PC-9 (cell line): ENCODE results near the gene SIK2. TPM values are rescaled to one million over a fixed set of nuclear protein-coding genes. Genes with fewer than 3 reads are reported as not detected.
A peak's percentile ranks its signal among the peaks of the same experiment; 100 is the strongest.

Experiments
- BruUV-seq: library from RNA; stranded (reverse); fragments of 400-500 nt; replicated peaks from 2 replicates; lab custom pipeline; 2021; lab: Mats Ljungman, UMichigan
- CTCF ChIA-PET: fragments of 300-600 bp; sonication (Branson Sonifier 250); formaldehyde crosslinking; loops from one replicate; lab custom pipeline; 2022; ENCODE audit warnings: antibody characterized with exemption; lab: Charles Lee
- POLR2A ChIA-PET: fragments of 300-600 bp; sonication (Branson Sonifier 250); formaldehyde crosslinking; loops from one replicate; lab custom pipeline; 2022; ENCODE audit warnings: antibody characterized with exemption; ENCODE audit not compliant: unreplicated experiment; lab: Charles Lee
- DNase-seq, 2 experiments: peaks; one replicate each; pipeline versions ENCODE4 v3.0.0 to v3.0.0-alpha.2; 2015 to 2022; ENCODE audit warnings: mixed read lengths in 1 of 2
- H2AFZ ChIP-seq: fragments of 200-600 bp; sonication (generic); 2 replicates; pipeline ENCODE4 v1.8.1; 2017; ENCODE audit warnings: antibody characterized with exemption
- H3F3A ChIP-seq: fragments of 200-600 bp; sonication (generic); 2 replicates; pipeline ENCODE4 v1.8.1; 2017; ENCODE audit warnings: antibody characterized with exemption, mild to moderate bottlenecking, low read depth; ENCODE audit not compliant: insufficient read depth
- H3K27ac ChIP-seq: fragments of 200-600 bp; sonication (generic); 2 replicates; pipeline ENCODE4 v1.6.1; 2016; ENCODE audit warnings: mixed run types
- H3K27me3 ChIP-seq: fragments of 200-600 bp; sonication (generic); 2 replicates; pipeline ENCODE4 v1.6.1; 2016; ENCODE audit warnings: low read depth, mixed run types; ENCODE audit not compliant: insufficient read depth
- H3K36me3 ChIP-seq: fragments of 200-600 bp; sonication (generic); 2 replicates; pipeline ENCODE4 v1.6.1; 2016; ENCODE audit warnings: low read depth, mixed run types
- H3K4me1 ChIP-seq: fragments of 200-600 bp; sonication (generic); replicated peaks from 2 replicates; pipeline ENCODE4 v1.6.1; 2016; ENCODE audit warnings: mixed run types; ENCODE audit not compliant: insufficient read depth
- H3K4me2 ChIP-seq: fragments of 200-600 bp; sonication (generic); 2 replicates; pipeline ENCODE4 v1.6.1; 2017; ENCODE audit warnings: mixed run types
- H3K4me3 ChIP-seq: fragments of 200-600 bp; sonication (generic); 2 replicates; pipeline ENCODE4 v1.6.1; 2016; ENCODE audit warnings: mixed run types
- H3K79me2 ChIP-seq: fragments of 200-600 bp; sonication (generic); 2 replicates; pipeline ENCODE4 v1.6.1; 2017; ENCODE audit warnings: low read depth, mixed run types
- H3K9me2 ChIP-seq: fragments of 200-600 bp; sonication (generic); 2 replicates; pipeline ENCODE4 v1.8.1; 2017; ENCODE audit warnings: mild to moderate bottlenecking; ENCODE audit not compliant: insufficient read depth
- H3K9me3 ChIP-seq: fragments of 200-600 bp; sonication (generic); 2 replicates; pipeline ENCODE4 v1.8.1; 2016; ENCODE audit warnings: low read depth; ENCODE audit not compliant: insufficient read depth
- H4K20me1 ChIP-seq: fragments of 200-600 bp; sonication (generic); 2 replicates; pipeline ENCODE4 v1.8.1; 2017; ENCODE audit not compliant: insufficient read depth
- EZH2 ChIP-seq: fragments of 200-600 bp; sonication (generic); IDR thresholded peaks from 2 replicates; pipeline ENCODE4 v1.8.0; 2017; ENCODE audit warnings: antibody characterized with exemption, low read depth
- intact Hi-C: fragments of 100-400 bp; cut with micrococcal nuclease; formaldehyde crosslinking; loops from one replicate; pipeline ENCODE4 v1.10.0; 2022; ENCODE audit not compliant: unreplicated experiment
- total RNA-seq: library from RNA; stranded (reverse); gene quantifications from 2 replicates; pipeline ENCODE4 v1.2.3, GENCODE V29; 2021
- TF ChIP-seq, protein P1 (sequence below): fragments of 200-600 bp; sonication (generic); conservative IDR thresholded peaks from 2 replicates; pipeline ENCODE4 v1.6.1; 2017; ENCODE audit warnings: mixed run types, antibody characterized with exemption, mild to moderate bottlenecking, moderate library complexity

SIK2 gene
- total RNA-seq, 1 experiment from 2014 or later = 16.2 TPM

DNA sequence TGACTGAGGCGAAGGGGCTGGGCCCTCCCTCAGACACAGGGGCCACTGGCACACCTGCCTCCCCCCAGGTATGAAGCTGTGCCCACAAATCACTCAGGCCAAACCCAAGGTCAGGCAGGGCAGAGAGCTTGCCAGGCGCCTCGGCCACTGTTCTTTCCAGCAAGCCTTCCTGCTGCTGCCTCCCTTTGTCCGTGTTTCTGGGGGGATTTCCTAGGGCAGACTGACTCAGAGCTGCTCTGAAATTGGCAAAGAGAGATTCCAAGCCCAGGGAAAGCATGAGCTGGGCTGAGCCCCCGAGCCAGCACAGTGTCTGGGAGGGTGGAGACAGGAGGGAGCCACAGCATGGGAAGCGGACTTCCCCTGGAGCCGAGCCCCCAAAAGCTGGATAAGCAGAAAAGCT, 130.8 kb downstream of the SIK2 start:
- CTCF ChIA-PET = no interaction called here
- H3K4me1 ChIP-seq = peaks cover 34% of the 10 kb centered on the region
- H3K9me2 ChIP-seq = no peaks in the 10 kb centered on the region
- H3K9me3 ChIP-seq = no peaks in the 10 kb centered on the region
- no peak overlapping the region for H3K4me2 ChIP-seq
- no peak overlapping the region for H3K27ac ChIP-seq
- H4K20me1 ChIP-seq = no peaks in the 10 kb centered on the region
- TF ChIP-seq, protein P1, sequence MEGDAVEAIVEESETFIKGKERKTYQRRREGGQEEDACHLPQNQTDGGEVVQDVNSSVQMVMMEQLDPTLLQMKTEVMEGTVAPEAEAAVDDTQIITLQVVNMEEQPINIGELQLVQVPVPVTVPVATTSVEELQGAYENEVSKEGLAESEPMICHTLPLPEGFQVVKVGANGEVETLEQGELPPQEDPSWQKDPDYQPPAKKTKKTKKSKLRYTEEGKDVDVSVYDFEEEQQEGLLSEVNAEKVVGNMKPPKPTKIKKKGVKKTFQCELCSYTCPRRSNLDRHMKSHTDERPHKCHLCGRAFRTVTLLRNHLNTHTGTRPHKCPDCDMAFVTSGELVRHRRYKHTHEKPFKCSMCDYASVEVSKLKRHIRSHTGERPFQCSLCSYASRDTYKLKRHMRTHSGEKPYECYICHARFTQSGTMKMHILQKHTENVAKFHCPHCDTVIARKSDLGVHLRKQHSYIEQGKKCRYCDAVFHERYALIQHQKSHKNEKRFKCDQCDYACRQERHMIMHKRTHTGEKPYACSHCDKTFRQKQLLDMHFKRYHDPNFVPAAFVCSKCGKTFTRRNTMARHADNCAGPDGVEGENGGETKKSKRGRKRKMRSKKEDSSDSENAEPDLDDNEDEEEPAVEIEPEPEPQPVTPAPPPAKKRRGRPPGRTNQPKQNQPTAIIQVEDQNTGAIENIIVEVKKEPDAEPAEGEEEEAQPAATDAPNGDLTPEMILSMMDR = no peak
- TF ChIP-seq EZH2 = no peak
- H3F3A ChIP-seq = peaks cover 24% of the 10 kb centered on the region
- no peak for DNase-seq
- no peaks in the 10 kb centered on the region for H3K36me3 ChIP-seq
- intact Hi-C loops = no loop called here
- no TSS peak for BruUV-seq
- no peaks in the 10 kb centered on the region for H3K79me2 ChIP-seq
- H2AFZ ChIP-seq = no peak overlapping the region
- H3K27me3 ChIP-seq = no peaks in the 10 kb centered on the region
- POLR2A ChIA-PET = interaction anchor here (0.6 kb wide), 1 partner anchor 567 kb away, joined by 4 read pairs; no protein-coding TSS in a partner anchor
- H3K4me3 ChIP-seq = no peak overlapping the region

DNA sequence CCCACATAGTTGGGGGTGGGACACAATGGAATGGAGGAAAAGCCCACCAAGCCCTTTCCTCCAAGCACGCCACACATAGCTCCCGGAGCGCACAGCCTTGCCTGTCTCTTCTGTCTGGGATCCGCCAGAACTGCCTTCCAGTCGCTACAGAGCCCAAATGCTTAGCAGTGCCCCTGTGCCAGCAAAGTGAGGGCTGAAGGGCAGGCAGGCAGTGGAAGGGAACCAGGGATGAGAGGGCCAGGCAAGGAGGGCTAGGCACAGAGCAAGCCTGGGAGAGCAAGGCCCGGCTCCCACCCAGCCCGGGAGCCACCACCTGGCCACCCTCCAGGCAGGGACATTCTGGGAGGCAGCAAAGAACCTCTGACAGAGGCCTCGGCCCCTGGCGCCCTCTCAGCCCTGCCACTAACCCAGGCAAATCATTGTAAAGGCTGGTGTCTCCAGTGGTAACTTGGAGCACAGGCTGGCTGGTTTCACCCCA, 131.4 kb downstream of the SIK2 start:
- no peaks in the 10 kb centered on the region for H4K20me1 ChIP-seq
- no peak overlapping the region for H3K27ac ChIP-seq
- H3K79me2 ChIP-seq = no peaks in the 10 kb centered on the region
- POLR2A ChIA-PET = interaction anchor here (0.6 kb wide), 1 partner anchor 566 kb away, joined by 4 read pairs; no protein-coding TSS in a partner anchor
- H3F3A ChIP-seq = peaks cover 24% of the 10 kb centered on the region
- H3K27me3 ChIP-seq = no peaks in the 10 kb centered on the region
- no peak for TF ChIP-seq EZH2
- TF ChIP-seq, protein P1 = no peak
- intact Hi-C loops = no loop called here
- H2AFZ ChIP-seq = no peak overlapping the region
- peaks cover 34% of the 10 kb centered on the region for H3K4me1 ChIP-seq
- H3K4me3 ChIP-seq = no peak overlapping the region
- H3K4me2 ChIP-seq = no peak overlapping the region
- CTCF ChIA-PET = no interaction called here
- DNase-seq = no peak
- no peaks in the 10 kb centered on the region for H3K9me2 ChIP-seq
- no peaks in the 10 kb centered on the region for H3K9me3 ChIP-seq
- H3K36me3 ChIP-seq = no peaks in the 10 kb centered on the region
- no TSS peak for BruUV-seq

DNA sequence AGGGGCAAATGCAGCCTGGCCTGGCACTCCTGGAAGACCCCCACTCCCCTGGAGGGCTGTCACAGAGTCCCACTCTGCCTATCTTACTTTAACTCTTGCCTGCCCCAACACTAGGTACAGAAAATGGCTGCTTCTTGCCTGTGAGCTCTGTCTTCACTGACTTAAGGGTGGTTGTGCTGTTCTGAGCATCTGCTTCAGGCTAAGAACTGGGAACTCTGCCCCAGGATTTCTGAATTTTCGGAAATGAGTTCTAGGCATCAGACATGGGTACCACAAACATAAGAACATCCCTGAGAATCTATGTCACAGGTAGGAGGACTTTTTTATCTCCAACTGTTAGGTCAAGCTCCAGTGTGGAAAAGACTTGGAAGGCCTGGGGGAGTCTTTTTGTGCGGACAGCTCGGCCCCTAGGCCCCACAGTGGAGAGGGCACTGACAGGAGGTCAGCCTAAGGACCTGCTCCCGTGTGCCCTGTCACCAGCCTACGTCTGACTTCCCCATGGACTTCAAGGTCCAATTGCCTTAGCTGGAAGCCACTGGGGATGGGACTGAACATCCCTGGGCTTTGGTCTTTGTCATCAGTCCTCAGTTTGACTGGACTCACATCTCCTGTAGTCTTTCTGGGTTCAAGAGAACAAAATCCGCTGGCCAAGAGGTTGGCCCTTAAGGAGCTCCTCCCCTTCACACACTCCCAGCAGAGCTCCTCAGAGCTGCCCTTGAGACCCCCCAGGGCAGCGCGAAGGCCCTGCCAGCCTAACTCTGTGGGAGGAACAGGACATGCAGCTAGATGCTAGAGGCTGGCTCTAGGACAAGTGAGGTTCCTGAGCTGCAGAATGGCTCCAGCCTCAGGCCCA, 132.1 kb downstream of the SIK2 start:
- CTCF ChIA-PET = no interaction called here

More for the DNA sequence above, 132.1 kb downstream of the SIK2 start:
- H4K20me1 ChIP-seq = no peaks in the 10 kb centered on the region
- intact Hi-C loops = no loop called here
- no peak overlapping the region for H3K4me3 ChIP-seq
- POLR2A ChIA-PET = interaction anchor here (0.6 kb wide), 1 partner anchor 330 kb away, joined by 6 read pairs; no protein-coding TSS in a partner anchor
- DNase-seq = no peak
- BruUV-seq = no TSS peak
- no peaks in the 10 kb centered on the region for H3K79me2 ChIP-seq
- H3K27me3 ChIP-seq = no peaks in the 10 kb centered on the region
- H3K36me3 ChIP-seq = no peaks in the 10 kb centered on the region
- no peak overlapping the region for H2AFZ ChIP-seq
- H3K9me2 ChIP-seq = no peaks in the 10 kb centered on the region
- H3K9me3 ChIP-seq = no peaks in the 10 kb centered on the region
- H3K27ac ChIP-seq = peak overlapping the region; percentile 31
- no peak for TF ChIP-seq EZH2
- TF ChIP-seq, protein P1 = no peak
- H3K4me1 ChIP-seq = peaks cover 34% of the 10 kb centered on the region
- peak overlapping the region; percentile 80 for H3K4me2 ChIP-seq
- H3F3A ChIP-seq = peaks cover 24% of the 10 kb centered on the region
